NCI-H1417 treated with DMSO at 0.1 percent for 48 hours (cell line): Measurements from ENCODE around the gene ZNF432.

Source experiments
- DNase-seq: peaks from one replicate; lab custom pipeline; 2025; lab: John Stamatoyannopoulos, UW

Gene ZNF432

GRCh38 chr19:52007806-52008557 lies 40.7 kb downstream of the ZNF432 start, which contains the start of gene ZNF615:
TSS of gene ZNF615 (minus strand) at chr19:52008211. CDS start at chr19:52003711, 4,500 bp downstream.
- no peak for DNase-seq

- no peak for DNase-seq
These were observed 41.2 kb downstream of the ZNF432 start for GRCh38 chr19:52007451-52007805.

- no peak for DNase-seq
These were observed 54.5 kb downstream of the ZNF432 start for GRCh38 chr19:51994048-51994644.

- no peak for DNase-seq
These were observed 55.2 kb downstream of the ZNF432 start for GRCh38 chr19:51993422-51993821.

GRCh38 chr19:51986309-51987291 lies 62.0 kb downstream of the ZNF432 start, which contains the start of gene ZNF350:
TSS of gene ZNF350 (minus strand) at chr19:51986840. CDS start at chr19:51974360, 12,480 bp downstream.
- peak; percentile 78 for DNase-seq

- DNase-seq, result no peak
These were observed 65.3 kb downstream of the ZNF432 start for GRCh38 chr19:51983361-51983760.
